MCF 10A (cell line): ENCODE results near the gene KLF13. TPM values are rescaled to one million over a fixed set of nuclear protein-coding genes. Genes with fewer than 3 reads are reported as not detected.

Source experiments
- BruUV-seq: library from RNA; stranded (reverse); fragments of 400-500 nt; replicated peaks from 2 replicates; lab custom pipeline; 2021; lab: Mats Ljungman, UMichigan
- CTCF ChIA-PET: fragments of 300-600 bp; sonication (Branson Sonifier 250); formaldehyde crosslinking; extraction: SDS; loops from one replicate; lab custom pipeline; 2021; ENCODE audit warnings: antibody characterized with exemption, inconsistent platforms; lab: Yijun Ruan, JAX
- POLR2A ChIA-PET: fragments of 300-600, 350-650 bp; sonication (Branson Sonifier 250); formaldehyde crosslinking; extraction: SDS; loops from one replicate; lab custom pipeline; 2020; ENCODE audit warnings: antibody characterized with exemption, inconsistent platforms; lab: Yijun Ruan, JAX
- DNase-seq: peaks from one replicate; pipeline ENCODE4 v3.0.0-alpha.2; 2018; ENCODE audit not compliant: unreplicated experiment
- H3K27ac Mint-ChIP-seq: one replicate; pipeline ENCODE4 v1.8.0; 2022; ENCODE audit warnings: mild to moderate bottlenecking, low read depth, mixed read lengths; ENCODE audit not compliant: unreplicated experiment
- H3K27me3 Mint-ChIP-seq: one replicate; pipeline ENCODE4 v1.8.0; 2022; ENCODE audit warnings: mixed read lengths; ENCODE audit not compliant: insufficient read depth, unreplicated experiment
- H3K36me3 Mint-ChIP-seq: one replicate; pipeline ENCODE4 v1.8.0; 2022; ENCODE audit warnings: mild to moderate bottlenecking, moderate library complexity, mixed read lengths; ENCODE audit not compliant: insufficient read depth, unreplicated experiment
- H3K4me1 Mint-ChIP-seq: one replicate; pipeline ENCODE4 v1.8.0; 2022; ENCODE audit warnings: mixed read lengths; ENCODE audit not compliant: insufficient read depth, unreplicated experiment
- H3K4me3 Mint-ChIP-seq: one replicate; pipeline ENCODE4 v1.8.0; 2022; ENCODE audit warnings: mild to moderate bottlenecking, moderate library complexity, mixed read lengths; ENCODE audit not compliant: unreplicated experiment
- H3K9me3 Mint-ChIP-seq: one replicate; pipeline ENCODE4 v1.8.0; 2022; ENCODE audit warnings: mixed read lengths; ENCODE audit not compliant: unreplicated experiment
- intact Hi-C: fragments of 100-400 bp; cut with micrococcal nuclease; formaldehyde crosslinking; loops from 2 replicates; pipeline ENCODE4 v1.14.1; 2022
- total RNA-seq: library from RNA; stranded (reverse); gene quantifications from 2 replicates; pipeline ENCODE4 v1.2.3, GENCODE V29; 2022
- TF ChIP-seq, protein P1 (sequence below): fragments of 200-600 bp; IDR thresholded peaks from one replicate; pipeline ENCODE4 v1.8.0; 2022; ENCODE audit warnings: antibody characterized with exemption, mild to moderate bottlenecking; ENCODE audit not compliant: unreplicated experiment

The KLF13 gene
- total RNA-seq, 1 experiment from 2014 or later = 83.1 TPM

DNA sequence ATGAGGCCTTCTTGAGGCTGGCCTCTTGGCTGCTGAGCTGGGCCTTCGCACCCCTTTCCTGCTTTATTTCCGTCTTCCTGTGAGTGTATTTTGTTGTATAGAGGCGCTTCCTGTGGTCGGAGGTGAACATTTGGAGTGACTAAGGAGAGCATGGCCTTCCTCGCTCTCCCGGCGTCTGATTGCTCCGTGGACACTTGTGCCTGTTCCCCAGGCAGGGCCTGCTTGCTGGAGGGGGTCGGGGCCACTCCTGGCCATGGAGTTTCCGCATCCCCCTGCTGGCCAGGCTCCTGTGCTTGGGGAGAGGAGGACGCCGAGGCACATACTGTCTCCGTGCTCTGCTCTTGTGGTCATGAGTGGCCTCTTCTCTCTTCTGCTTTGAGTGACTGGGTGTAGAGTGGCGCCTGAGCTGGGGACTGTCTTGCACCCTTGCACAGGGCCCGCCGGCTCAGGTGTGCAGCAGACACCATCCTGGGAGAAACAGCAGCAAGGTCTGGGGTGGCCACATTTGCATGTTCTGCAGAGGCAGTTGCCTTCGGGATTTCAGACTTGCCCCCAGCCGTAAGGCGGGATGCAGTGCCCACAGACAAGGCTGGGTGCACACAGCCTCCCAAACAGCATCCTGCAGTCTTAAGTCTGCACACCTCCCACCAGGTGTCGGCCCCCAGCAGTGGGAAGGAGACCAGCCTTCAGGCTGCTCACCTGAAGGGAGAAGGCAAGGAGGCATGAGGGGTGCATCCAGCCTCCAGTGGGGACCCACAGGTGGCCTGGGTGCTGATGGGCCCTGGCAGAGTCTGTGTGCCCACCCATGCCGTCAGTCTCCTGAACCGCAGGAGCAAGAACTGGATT lies 16.4 kb downstream of the KLF13 start:
- peaks cover 19% of the 10 kb centered on the region for H3K36me3 Mint-ChIP-seq
- ChIA-PET POLR2A (no interaction called here), CTCF (interaction anchor here (0.7 kb wide), 1 partner anchor 147 kb away, joined by 3 read pairs; no protein-coding TSS in a partner anchor)
- H3K9me3 Mint-ChIP-seq = no peaks in the 10 kb centered on the region
- BruUV-seq = no TSS peak
- peaks cover 33% of the 10 kb centered on the region for H3K4me1 Mint-ChIP-seq
- no peak for DNase-seq
- TF ChIP-seq, protein P1, sequence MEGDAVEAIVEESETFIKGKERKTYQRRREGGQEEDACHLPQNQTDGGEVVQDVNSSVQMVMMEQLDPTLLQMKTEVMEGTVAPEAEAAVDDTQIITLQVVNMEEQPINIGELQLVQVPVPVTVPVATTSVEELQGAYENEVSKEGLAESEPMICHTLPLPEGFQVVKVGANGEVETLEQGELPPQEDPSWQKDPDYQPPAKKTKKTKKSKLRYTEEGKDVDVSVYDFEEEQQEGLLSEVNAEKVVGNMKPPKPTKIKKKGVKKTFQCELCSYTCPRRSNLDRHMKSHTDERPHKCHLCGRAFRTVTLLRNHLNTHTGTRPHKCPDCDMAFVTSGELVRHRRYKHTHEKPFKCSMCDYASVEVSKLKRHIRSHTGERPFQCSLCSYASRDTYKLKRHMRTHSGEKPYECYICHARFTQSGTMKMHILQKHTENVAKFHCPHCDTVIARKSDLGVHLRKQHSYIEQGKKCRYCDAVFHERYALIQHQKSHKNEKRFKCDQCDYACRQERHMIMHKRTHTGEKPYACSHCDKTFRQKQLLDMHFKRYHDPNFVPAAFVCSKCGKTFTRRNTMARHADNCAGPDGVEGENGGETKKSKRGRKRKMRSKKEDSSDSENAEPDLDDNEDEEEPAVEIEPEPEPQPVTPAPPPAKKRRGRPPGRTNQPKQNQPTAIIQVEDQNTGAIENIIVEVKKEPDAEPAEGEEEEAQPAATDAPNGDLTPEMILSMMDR = no peak
- intact Hi-C loops = no loop called here
- no peak overlapping the region for H3K4me3 Mint-ChIP-seq
- no peaks in the 10 kb centered on the region for H3K27me3 Mint-ChIP-seq
- no peak overlapping the region for H3K27ac Mint-ChIP-seq

DNA sequence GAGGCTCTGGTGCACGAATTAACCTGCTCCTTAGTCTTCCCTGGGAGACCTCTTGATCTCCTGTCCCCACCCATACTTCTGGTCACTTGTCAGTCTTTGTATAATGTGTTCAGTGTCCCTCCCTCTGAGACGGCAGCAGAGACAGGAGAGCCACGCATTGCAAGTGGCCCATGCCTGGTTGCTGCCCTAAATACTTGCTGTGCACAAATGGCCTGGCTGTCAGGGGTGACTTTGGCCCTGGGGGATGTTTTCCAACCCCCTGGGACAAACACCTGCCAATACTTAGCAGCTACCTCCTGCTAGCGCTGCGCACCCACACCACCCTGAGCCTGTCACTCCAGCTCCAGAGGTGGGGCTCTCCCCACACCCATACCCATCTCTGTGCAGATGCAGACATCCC lies 17.2 kb downstream of the KLF13 start:
- Mint-ChIP-seq H3K27me3 (no peaks in the 10 kb centered on the region), H3K4me1 (peaks cover 26% of the 10 kb centered on the region), H3K9me3 (no peaks in the 10 kb centered on the region), H3K4me3 (no peak overlapping the region), H3K27ac (no peak overlapping the region), H3K36me3 (peaks cover 23% of the 10 kb centered on the region)
- TF ChIP-seq, protein P1 = no peak
- no peak for DNase-seq
- ChIA-PET POLR2A (no interaction called here), CTCF (interaction anchor here (1.1 kb wide), 1 partner anchor 144 kb away, joined by 4 read pairs; no protein-coding TSS in a partner anchor)
- no TSS peak for BruUV-seq
- intact Hi-C loops = no loop called here

DNA sequence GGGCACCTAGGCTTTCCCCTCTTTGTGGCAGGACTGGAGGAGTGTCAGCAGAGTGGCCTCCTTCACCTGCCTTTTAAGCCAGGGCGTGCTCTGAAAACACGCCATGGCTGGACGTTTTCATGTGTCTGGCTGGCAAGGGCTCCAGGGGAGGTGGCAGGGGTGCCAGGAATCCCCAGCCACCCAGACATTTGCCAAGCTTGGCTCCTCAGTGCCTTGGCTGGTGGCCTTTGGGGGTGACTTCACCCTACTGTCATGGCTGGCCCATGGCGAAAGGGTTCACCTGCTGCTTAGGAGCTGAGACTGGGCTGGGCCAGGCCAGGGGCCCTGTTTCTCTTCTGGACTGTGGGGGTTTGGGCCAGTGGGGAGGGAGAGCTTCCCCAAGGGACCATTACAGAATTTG lies 17.6 kb downstream of the KLF13 start:
- peaks cover 23% of the 10 kb centered on the region for H3K36me3 Mint-ChIP-seq
- peaks cover 22% of the 10 kb centered on the region for H3K4me1 Mint-ChIP-seq
- TF ChIP-seq, protein P1 = no peak
- peak overlapping the region; percentile 81 for H3K27ac Mint-ChIP-seq
- H3K4me3 Mint-ChIP-seq = no peak overlapping the region
- no peak for DNase-seq
- no TSS peak for BruUV-seq
- POLR2A ChIA-PET = no interaction called here
- H3K27me3 Mint-ChIP-seq = no peaks in the 10 kb centered on the region
- intact Hi-C loops = no loop called here
- H3K9me3 Mint-ChIP-seq = no peaks in the 10 kb centered on the region
- CTCF ChIA-PET = interaction anchor here (1.1 to 1.2 kb wide), 2 partner anchors 22 to 144 kb away, joined by 3 to 4 read pairs; no protein-coding TSS in a partner anchor

DNA sequence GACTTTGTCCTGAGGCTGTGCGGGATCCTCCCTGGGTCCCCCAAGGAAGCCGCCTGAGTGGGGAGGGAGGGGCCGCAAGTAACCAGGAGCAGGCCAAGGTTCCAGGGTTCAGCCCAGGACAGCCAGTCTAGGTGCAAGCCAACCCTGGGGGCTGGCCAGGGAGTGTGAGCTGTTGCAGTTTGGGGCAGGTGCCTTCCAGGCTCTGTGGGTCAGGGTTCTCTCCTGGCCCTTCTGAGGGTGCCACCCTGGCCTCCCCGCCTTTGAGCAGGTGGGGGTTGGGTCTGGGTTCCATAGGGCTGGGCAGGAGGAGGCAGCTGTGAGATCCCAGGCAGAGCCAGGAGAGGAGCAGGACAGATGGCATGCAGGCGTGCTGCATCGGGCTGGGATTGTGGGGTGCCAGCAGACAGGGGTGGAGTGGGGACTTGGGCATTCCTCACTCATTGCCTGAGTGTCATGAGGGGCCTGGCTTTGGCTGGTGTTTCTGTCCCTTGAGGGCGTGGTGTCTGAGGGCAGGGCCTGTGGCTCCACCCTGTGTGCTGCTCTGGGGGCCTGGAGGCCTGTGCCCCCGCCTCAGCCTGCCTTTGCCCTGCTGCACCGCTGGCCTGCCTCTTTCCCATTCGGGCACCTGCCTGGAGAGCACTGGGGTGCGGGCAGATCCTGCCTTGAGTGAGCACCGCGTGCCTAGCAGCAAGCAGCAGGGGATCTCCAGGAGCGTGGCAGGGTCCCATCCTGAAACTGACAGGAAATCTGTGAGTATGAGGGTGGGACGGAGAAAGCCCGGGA lies 18.4 kb downstream of the KLF13 start:
- DNase-seq = no peak
- POLR2A ChIA-PET = no interaction called here
- intact Hi-C loops = no loop called here
- Mint-ChIP-seq H3K4me1 (peaks cover 21% of the 10 kb centered on the region), H3K36me3 (peaks cover 23% of the 10 kb centered on the region), H3K4me3 (no peak overlapping the region), H3K9me3 (no peaks in the 10 kb centered on the region), H3K27ac (peak overlapping the region; percentile 81), H3K27me3 (no peaks in the 10 kb centered on the region)
- CTCF ChIA-PET = interaction anchor here (1.1 to 1.2 kb wide), 2 partner anchors 21 to 143 kb away, joined by 3 to 4 read pairs; no protein-coding TSS in a partner anchor
- TF ChIP-seq, protein P1 = no peak
- no TSS peak for BruUV-seq
